Chondrocyte (in vitro differentiated cells): ENCODE results near the gene PDK2. TPM values are rescaled to one million over a fixed set of nuclear protein-coding genes. Genes with fewer than 3 reads are reported as not detected.
A peak's percentile ranks its signal among the peaks of the same experiment; 100 is the strongest.

Experiments
- DNase-seq: peaks from one replicate; pipeline ENCODE4 v3.0.0; 2021; ENCODE audit warnings: mixed read lengths, low spot score
- H3K27ac Mint-ChIP-seq: one replicate; pipeline ENCODE4 v1.8.0; 2021; ENCODE audit warnings: mild to moderate bottlenecking, moderate library complexity, mixed read lengths; ENCODE audit not compliant: unreplicated experiment
- H3K27me3 Mint-ChIP-seq: 2 replicates; pipeline ENCODE4 v1.8.0; 2021; ENCODE audit warnings: low read depth, mixed read lengths
- H3K36me3 Mint-ChIP-seq: 2 replicates; pipeline ENCODE4 v1.8.0; 2021; ENCODE audit warnings: low read depth, mixed read lengths
- H3K4me1 Mint-ChIP-seq: 2 replicates; pipeline ENCODE4 v1.8.0; 2021; ENCODE audit warnings: low read depth, mild to moderate bottlenecking, mixed read lengths
- H3K4me3 Mint-ChIP-seq: one replicate; pipeline ENCODE4 v1.8.0; 2021; ENCODE audit warnings: mild to moderate bottlenecking, moderate library complexity, mixed read lengths; ENCODE audit not compliant: unreplicated experiment
- H3K9me3 Mint-ChIP-seq: 2 replicates; pipeline ENCODE4 v1.8.0; 2021; ENCODE audit warnings: low read depth, mixed read lengths
- total RNA-seq: library from RNA; stranded (reverse); gene quantifications from 3 replicates; pipeline ENCODE4 v1.2.1, GENCODE V29; 2021
- TF ChIP-seq, protein P1 (sequence below): fragments of 200-600 bp; sonication (generic); IDR thresholded peaks from 2 replicates; pipeline ENCODE4 v1.5.0; 2021; ENCODE audit warnings: antibody characterized with exemption, mild to moderate bottlenecking, moderate library complexity

PDK2 gene
- total RNA-seq, 1 donor from 2014 or later = 31.1 TPM

DNA sequence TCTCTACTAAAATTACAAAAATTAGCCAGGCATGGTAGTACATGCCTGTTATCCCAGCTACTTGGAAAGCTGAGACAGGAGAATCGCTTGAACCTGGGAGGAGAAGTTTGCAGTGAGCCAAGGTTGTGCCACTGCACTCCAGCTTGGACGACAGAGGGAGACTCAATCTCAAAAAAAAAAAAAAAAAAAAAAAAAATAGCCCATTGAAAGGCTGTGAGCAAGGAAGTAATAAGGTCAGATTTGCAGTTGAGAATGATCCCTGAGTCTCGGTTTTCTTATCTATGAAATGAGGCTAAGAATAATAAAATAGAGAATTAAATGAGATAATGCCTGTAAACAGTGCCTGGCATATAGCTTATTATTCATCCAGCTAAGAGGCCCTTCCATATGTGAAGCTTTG, 1.3 kb upstream of the PDK2 start:
- Mint-ChIP-seq H3K4me3 (no peak overlapping the region), H3K36me3 (peaks cover 20% of the 10 kb centered on the region), H3K27ac (peak overlapping the region; percentile 94)

DNA sequence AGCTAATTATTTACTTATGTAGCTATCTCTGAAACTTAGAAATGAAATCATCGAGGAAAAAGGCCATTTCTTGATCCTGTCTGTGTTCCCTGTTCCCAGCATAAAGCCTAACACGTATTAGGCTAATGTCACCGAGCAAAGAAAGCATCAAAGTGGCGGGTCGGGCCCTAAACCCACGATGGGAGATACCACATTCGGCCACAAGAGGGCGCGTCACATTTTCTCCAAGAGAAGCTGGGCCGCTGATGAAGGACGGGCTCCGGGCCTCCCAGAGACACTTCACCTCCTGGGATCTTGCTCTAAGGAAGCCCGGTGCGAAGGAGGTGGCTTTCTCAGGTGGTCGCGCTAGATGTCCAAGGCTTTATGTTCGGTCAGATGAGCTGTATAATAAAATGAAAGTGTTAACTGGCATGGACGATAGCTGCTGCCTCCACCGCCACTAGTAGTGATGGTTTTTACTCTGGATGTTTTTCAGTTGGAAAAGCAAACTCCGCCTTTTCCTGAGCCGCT, 853 bp upstream of the PDK2 start:
- H3K4me1 Mint-ChIP-seq = peaks cover 29% of the 10 kb centered on the region
- no peaks in the 10 kb centered on the region for H3K27me3 Mint-ChIP-seq
- no peak for DNase-seq
- H3K27ac Mint-ChIP-seq = peak overlapping the region; percentile 94
- H3K4me3 Mint-ChIP-seq = peak overlapping the region; percentile 94
- H3K9me3 Mint-ChIP-seq = no peaks in the 10 kb centered on the region
- TF ChIP-seq, protein P1, sequence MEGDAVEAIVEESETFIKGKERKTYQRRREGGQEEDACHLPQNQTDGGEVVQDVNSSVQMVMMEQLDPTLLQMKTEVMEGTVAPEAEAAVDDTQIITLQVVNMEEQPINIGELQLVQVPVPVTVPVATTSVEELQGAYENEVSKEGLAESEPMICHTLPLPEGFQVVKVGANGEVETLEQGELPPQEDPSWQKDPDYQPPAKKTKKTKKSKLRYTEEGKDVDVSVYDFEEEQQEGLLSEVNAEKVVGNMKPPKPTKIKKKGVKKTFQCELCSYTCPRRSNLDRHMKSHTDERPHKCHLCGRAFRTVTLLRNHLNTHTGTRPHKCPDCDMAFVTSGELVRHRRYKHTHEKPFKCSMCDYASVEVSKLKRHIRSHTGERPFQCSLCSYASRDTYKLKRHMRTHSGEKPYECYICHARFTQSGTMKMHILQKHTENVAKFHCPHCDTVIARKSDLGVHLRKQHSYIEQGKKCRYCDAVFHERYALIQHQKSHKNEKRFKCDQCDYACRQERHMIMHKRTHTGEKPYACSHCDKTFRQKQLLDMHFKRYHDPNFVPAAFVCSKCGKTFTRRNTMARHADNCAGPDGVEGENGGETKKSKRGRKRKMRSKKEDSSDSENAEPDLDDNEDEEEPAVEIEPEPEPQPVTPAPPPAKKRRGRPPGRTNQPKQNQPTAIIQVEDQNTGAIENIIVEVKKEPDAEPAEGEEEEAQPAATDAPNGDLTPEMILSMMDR = peak; percentile 96
- peaks cover 15% of the 10 kb centered on the region for H3K36me3 Mint-ChIP-seq

More for the DNA sequence above, 1.3 kb upstream of the PDK2 start:
- H3K9me3 Mint-ChIP-seq = no peaks in the 10 kb centered on the region
- DNase-seq = no peak
- H3K4me1 Mint-ChIP-seq = peaks cover 29% of the 10 kb centered on the region
- no peaks in the 10 kb centered on the region for H3K27me3 Mint-ChIP-seq
- TF ChIP-seq, protein P1 = no peak

DNA sequence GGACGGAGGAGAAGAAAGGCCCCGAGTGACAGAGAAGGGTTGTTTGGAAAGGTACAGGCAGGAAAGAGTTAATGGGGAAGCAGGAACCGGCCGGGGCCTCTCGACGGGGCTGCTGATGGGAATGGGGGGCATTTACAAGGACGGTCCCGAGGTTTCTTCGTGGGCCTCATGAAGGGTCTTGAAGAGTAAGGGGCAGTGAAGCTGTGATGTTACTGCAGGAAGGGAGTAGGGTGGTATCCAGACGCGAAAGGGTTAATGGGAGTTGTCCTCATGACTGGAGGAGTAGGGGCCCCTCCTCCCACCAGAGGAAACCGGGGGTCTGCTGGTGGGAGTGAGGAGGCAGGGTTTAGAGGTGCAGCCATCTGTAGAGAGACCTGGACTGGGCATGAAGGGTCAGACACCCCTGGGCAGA, 481 bp downstream of the PDK2 start:
- Mint-ChIP-seq H3K4me1 (peaks cover 30% of the 10 kb centered on the region), H3K9me3 (no peaks in the 10 kb centered on the region), H3K27ac (peak overlapping the region; percentile 94), H3K36me3 (peaks cover 7% of the 10 kb centered on the region), H3K4me3 (peak overlapping the region; percentile 94), H3K27me3 (no peaks in the 10 kb centered on the region)
- TF ChIP-seq, protein P1 = no peak
- DNase-seq = no peak

DNA sequence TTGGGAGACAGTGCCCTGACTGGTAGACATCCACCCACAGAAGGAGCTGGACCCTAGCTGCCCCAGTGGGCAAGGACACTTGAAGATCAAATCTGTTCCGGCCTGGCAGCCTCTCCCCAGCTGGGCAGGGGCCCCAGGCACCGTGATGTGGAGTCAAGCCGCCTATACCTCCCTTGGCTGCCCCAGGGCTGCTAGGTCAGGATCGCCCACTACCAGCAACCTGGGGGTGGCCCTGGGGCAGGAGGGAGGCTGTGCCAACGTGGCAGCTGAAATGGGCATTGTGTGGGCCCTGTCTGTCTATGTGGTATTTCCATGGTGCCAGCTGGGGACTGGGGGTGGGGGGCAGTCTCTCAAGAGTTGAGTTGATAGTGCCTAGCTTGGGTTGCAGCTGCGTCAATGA, 941 bp downstream of the PDK2 start:
- TF ChIP-seq, protein P1 = no peak
- H3K4me3 Mint-ChIP-seq = peak overlapping the region; percentile 94
- H3K9me3 Mint-ChIP-seq = no peaks in the 10 kb centered on the region
- H3K4me1 Mint-ChIP-seq = peaks cover 35% of the 10 kb centered on the region
- H3K27ac Mint-ChIP-seq = peak overlapping the region; percentile 94
- no peak for DNase-seq
- H3K36me3 Mint-ChIP-seq = peaks cover 2% of the 10 kb centered on the region
- H3K27me3 Mint-ChIP-seq = no peaks in the 10 kb centered on the region

DNA sequence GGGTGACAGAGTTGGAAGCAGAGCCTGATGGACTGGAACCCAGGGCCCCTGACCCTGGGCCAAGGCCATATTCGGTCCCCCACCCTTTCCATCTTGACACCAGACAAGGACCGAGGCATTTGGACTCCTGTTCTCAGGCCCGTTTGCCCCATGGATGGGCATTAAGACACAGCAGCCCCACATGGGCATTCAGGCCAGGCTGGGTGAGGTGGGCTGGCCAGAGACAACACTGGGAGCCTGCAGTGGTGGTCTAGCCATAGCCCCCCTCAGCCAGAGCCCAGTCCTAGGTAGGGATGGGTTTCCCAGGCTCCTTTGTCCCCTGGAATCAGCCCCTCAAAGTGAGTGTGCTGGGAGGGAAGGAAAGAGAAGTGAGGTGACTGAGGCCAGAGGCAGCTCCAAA, 1.6 kb downstream of the PDK2 start:
- Mint-ChIP-seq H3K27me3 (no peaks in the 10 kb centered on the region), H3K9me3 (no peaks in the 10 kb centered on the region), H3K4me1 (peaks cover 40% of the 10 kb centered on the region), H3K36me3 (peaks cover 2% of the 10 kb centered on the region), H3K4me3 (no peak overlapping the region), H3K27ac (no peak overlapping the region)
- TF ChIP-seq, protein P1 = no peak
- DNase-seq = no peak
